Kidney tubule cell (primary cell): ENCODE results near the gene FDCSP.
"Not testable (repeated sequence)": the region's sequence is repeated elsewhere in the genome, so short reads cannot be mapped to it uniquely, and the experiment has no call there.

Experiments used
- DNase-seq: peaks from one replicate; pipeline ENCODE4 v3.0.0-alpha.2; 2018; ENCODE audit warnings: low spot score

Gene FDCSP

GRCh38 chr4:70225824-70226223 lies at the start of gene FDCSP:
Gene FDCSP (plus strand): TSS chr4:70226124. CDS start chr4:70231195, 5,071 bp downstream.
- DNase-seq, result no peak

GRCh38 chr4:70177090-70177489 lies 48.8 kb upstream of the FDCSP start:
- DNase-seq, result no peak

GRCh38 chr4:70178075-70178660 lies 47.8 kb upstream of the FDCSP start:
- no peak for DNase-seq

GRCh38 chr4:70179811-70180210 lies 46.1 kb upstream of the FDCSP start:
- DNase-seq, result no peak

- DNase-seq, result no peak
Observed at GRCh38 chr4:70181864-70182263, 44.1 kb upstream of the FDCSP start.

GRCh38 chr4:70182517-70183167 lies 43.3 kb upstream of the FDCSP start:
- no peak for DNase-seq

GRCh38 chr4:70183168-70183939 lies 42.6 kb upstream of the FDCSP start:
- DNase-seq, result peak; percentile 55

GRCh38 chr4:70183940-70184246 lies 42.0 kb upstream of the FDCSP start:
- no peak for DNase-seq

- DNase-seq, result no peak
Observed at GRCh38 chr4:70187216-70187615, 38.7 kb upstream of the FDCSP start.

GRCh38 chr4:70190579-70190978 lies 35.3 kb upstream of the FDCSP start:
- no peak for DNase-seq

- no peak for DNase-seq
Observed at GRCh38 chr4:70191647-70192046, 34.3 kb upstream of the FDCSP start.

GRCh38 chr4:70192895-70193294 lies 33.0 kb upstream of the FDCSP start:
- DNase-seq, result no peak

GRCh38 chr4:70195425-70195824 lies 30.5 kb upstream of the FDCSP start, which contains the start of gene ODAM:
Gene ODAM (plus strand): TSS chr4:70195725. CDS start chr4:70196544, 819 bp downstream.
- no peak for DNase-seq

- no peak for DNase-seq
Observed at GRCh38 chr4:70196857-70197256, 29.1 kb upstream of the FDCSP start.

GRCh38 chr4:70197842-70198241 lies 28.1 kb upstream of the FDCSP start:
- DNase-seq, result no peak

GRCh38 chr4:70203601-70204000 lies 22.3 kb upstream of the FDCSP start:
- DNase-seq, result no peak

- DNase-seq, result not testable (repeated sequence)
Observed at GRCh38 chr4:70212752-70213151, 13.2 kb upstream of the FDCSP start.

- DNase-seq, result not testable (repeated sequence)
Observed at GRCh38 chr4:70216109-70216508, 9.8 kb upstream of the FDCSP start.

- DNase-seq, result not testable (repeated sequence)
Observed at GRCh38 chr4:70216550-70216949, 9.4 kb upstream of the FDCSP start.

- DNase-seq, result not testable (repeated sequence)
Observed at GRCh38 chr4:70221389-70221788, 4.5 kb upstream of the FDCSP start.

GRCh38 chr4:70221818-70222217 lies 4.1 kb upstream of the FDCSP start:
- DNase-seq, result not testable (repeated sequence)

- DNase-seq, result no peak
Observed at GRCh38 chr4:70236125-70236524, 10.2 kb downstream of the FDCSP start.
